ENCODE measurements around the gene DELE1.

The DELE1 gene

GRCh38 chr5:141933151-141933550, 9.5 kb downstream of the DELE1 start:
- H3K27ac ChIP-seq, result no peak overlapping the region
- TF ChIP-seq ZFX (IDR thresholded peaks at IDR 0.05), result no peak
- TF ChIP-seq, protein P1, sequence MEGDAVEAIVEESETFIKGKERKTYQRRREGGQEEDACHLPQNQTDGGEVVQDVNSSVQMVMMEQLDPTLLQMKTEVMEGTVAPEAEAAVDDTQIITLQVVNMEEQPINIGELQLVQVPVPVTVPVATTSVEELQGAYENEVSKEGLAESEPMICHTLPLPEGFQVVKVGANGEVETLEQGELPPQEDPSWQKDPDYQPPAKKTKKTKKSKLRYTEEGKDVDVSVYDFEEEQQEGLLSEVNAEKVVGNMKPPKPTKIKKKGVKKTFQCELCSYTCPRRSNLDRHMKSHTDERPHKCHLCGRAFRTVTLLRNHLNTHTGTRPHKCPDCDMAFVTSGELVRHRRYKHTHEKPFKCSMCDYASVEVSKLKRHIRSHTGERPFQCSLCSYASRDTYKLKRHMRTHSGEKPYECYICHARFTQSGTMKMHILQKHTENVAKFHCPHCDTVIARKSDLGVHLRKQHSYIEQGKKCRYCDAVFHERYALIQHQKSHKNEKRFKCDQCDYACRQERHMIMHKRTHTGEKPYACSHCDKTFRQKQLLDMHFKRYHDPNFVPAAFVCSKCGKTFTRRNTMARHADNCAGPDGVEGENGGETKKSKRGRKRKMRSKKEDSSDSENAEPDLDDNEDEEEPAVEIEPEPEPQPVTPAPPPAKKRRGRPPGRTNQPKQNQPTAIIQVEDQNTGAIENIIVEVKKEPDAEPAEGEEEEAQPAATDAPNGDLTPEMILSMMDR (conservative IDR thresholded peaks at IDR 0.05), result no peak

DNA sequence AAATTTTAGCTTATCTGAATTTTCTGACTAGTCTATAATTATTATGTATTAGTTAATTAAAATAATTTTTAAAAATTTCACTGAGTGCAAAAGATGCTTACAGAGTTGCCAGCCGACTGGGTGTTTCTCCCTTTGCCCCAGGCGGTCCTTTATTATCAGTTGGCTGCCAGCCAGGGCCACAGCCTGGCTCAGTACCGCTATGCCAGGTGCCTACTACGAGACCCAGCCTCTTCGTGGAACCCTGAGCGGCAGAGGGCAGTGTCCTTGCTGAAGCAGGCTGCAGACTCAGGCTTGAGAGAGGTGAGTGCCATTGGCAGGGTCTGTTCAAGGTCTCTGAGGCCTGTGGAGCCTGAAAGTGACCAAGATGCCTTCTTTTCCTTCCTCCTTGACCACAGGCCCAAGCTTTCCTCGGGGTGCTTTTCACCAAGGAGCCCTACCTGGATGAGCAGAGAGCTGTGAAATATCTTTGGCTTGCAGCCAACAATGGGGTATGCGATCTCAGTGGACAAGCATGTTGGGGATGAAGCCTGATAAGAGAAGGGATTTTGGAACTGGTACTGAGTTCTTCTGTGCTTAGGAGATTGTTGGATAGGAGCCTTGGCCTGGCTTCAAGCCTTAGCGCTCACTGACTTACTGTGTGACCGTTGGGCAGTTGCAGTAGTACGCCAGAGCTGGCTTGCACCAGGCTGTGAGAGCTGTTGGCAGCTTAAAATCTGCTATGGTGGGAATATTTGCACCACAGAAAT, 10.6 kb downstream of the DELE1 start:
- no peak for TF ChIP-seq ZFX (IDR thresholded peaks at IDR 0.05)
- TF ChIP-seq, protein P1 (conservative IDR thresholded peaks at IDR 0.05), result no peak
- no peak overlapping the region for H3K27ac ChIP-seq

- TF ChIP-seq ZFX (IDR thresholded peaks at IDR 0.05), result no peak
- TF ChIP-seq, protein P1 (conservative IDR thresholded peaks at IDR 0.05), result no peak
- no peak overlapping the region for H3K27ac ChIP-seq
Measured at GRCh38 chr5:141935538-141935937, 11.9 kb downstream of the DELE1 start.

DNA sequence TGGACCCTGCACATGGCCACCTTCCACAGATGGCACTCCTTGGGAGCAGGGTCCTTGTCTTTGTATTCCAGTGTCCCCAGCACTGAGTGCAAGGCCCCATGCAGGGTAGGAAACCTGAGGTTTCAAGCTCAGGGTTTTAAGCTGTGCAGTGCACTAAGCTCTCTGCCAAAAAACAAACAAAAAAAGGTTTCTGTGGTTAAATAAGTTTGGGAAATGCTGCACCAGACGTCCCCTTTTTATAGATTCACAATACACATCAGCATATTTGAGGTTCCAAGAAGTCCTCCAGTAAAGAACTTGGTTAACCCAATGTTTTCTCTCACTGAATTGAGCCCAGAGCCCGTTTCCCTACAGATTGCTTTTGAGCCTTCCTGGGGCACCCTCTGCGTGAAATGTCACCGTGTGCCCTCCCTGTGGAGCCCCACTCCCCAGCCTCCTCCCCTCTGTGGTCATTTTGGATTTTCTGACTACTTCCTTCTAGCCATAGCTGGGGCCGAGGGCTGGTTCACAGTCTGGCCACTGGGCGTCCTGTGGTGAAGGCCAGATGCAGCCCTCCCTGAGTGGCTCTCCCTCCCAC, 17.1 kb downstream of the DELE1 start:
- no peak for TF ChIP-seq ZFX (IDR thresholded peaks at IDR 0.05)
- TF ChIP-seq, protein P1 (conservative IDR thresholded peaks at IDR 0.05), result no peak
- no peak overlapping the region for H3K27ac ChIP-seq

DNA sequence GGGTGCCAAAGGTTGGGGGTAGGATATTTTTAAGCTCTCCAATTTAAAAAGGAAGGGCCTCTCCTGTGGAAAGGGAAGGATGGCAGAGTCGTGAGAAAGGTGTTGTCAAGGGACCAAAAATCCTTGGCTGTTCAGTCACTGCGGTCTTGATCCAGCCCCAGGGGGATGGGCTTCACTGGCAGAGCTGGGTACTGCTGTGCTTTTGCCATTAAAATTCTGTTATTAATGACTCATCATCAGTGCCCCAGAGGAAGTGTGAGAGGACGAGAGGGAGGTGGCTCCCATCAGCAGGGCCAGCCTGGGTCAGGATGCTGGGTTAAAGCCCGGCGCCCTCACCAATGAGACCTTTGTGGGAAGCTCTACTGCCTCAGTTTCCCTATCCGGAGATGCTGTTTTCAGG, 17.6 kb downstream of the DELE1 start:
- no peak for TF ChIP-seq ZFX (IDR thresholded peaks at IDR 0.05)
- TF ChIP-seq, protein P1 (conservative IDR thresholded peaks at IDR 0.05), result no peak
- no peak overlapping the region for H3K27ac ChIP-seq

DNA sequence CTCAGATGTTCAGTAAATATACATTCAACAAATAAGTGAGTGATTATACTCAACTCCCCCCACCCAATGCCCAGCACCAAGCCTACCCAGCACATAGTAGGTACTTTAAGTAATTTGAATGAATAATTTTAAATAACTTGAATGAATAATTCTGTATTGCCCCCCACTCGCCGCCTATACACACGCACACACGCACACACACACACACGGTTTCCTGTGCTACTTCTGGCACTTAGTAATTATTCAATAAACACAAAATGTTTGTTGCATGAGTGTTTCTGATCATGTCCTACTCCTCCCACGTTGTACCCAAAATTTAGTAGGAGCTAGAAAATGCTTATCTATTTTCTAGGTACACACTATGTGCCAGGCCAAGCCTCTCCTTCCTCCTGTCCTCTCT, 18.1 kb downstream of the DELE1 start:
- no peak overlapping the region for H3K27ac ChIP-seq
- TF ChIP-seq, protein P1 (conservative IDR thresholded peaks at IDR 0.05), result no peak
- TF ChIP-seq ZFX (IDR thresholded peaks at IDR 0.05), result no peak

DNA sequence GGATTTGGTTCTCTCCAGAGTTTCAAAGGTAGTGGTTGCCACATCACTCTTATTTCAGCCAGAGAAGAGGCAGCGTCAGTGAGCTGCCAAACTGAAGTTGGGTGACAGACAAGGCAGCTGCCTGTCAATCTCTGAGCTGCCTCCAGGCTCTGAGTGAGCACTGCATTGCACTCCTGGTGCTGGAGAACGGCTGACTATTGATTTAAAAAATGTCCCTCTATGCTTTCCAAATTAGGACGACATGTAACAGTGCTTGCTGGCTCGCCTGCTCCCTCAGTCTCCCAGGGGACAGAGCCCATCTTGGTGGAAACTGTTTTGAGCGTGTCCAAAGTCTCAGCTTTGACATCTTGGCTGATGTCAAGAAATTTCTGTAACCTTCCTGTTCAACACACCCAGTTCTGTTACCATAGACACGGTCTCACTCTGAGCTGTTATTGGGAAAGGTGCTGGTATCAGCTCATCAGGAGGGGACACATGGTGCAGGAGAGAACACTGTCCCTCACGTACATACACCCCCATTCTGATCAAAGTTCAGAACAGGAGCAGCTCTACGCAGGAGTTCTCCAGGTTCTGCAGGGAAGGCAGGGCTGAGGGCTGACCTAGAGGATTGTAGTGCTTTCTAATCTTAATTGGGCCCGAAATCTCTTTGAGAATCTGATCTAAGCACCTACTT, 18.6 kb downstream of the DELE1 start:
- TF ChIP-seq, protein P1 (conservative IDR thresholded peaks at IDR 0.05), result no peak
- TF ChIP-seq ZFX (IDR thresholded peaks at IDR 0.05), result no peak
- H3K27ac ChIP-seq, result no peak overlapping the region
